GM19043 (cell line): Measurements from ENCODE around the gene SNAPC3.
"Not testable (repeated sequence)": the region's sequence is repeated elsewhere in the genome, so short reads cannot be mapped to it uniquely, and the experiment has no call there.

Experiments
- ATAC-seq: cut with Tn5 transposase; IDR thresholded peaks from one replicate; pipeline ENCODE4 v1.9.1; 2021; ENCODE audit warnings: low read depth; ENCODE audit not compliant: unreplicated experiment

SNAPC3 gene

GRCh38 chr9:15422372-15423230, at the start of gene SNAPC3:
TSS of gene SNAPC3 (plus strand) at chr9:15422876. CDS start at chr9:15422880, 4 bp downstream.
- peak; percentile 92 for ATAC-seq

- no peak for ATAC-seq
Observed at GRCh38 chr9:15373881-15374280, 48.8 kb upstream of the SNAPC3 start.

GRCh38 chr9:15374310-15374709, 48.4 kb upstream of the SNAPC3 start:
- ATAC-seq: no peak

- ATAC-seq: no peak
Observed at GRCh38 chr9:15374825-15375224, 47.9 kb upstream of the SNAPC3 start.

- ATAC-seq: no peak
Observed at GRCh38 chr9:15377625-15378540, 44.8 kb upstream of the SNAPC3 start.

GRCh38 chr9:15379317-15379716, 43.4 kb upstream of the SNAPC3 start:
- not testable (repeated sequence) for ATAC-seq

- not testable (repeated sequence) for ATAC-seq
Observed at GRCh38 chr9:15379888-15380287, 42.8 kb upstream of the SNAPC3 start.

- ATAC-seq: no peak
Observed at GRCh38 chr9:15381491-15381890, 41.2 kb upstream of the SNAPC3 start.

- no peak for ATAC-seq
Observed at GRCh38 chr9:15386465-15386864, 36.2 kb upstream of the SNAPC3 start.

- no peak for ATAC-seq
Observed at GRCh38 chr9:15389173-15389572, 33.5 kb upstream of the SNAPC3 start.

GRCh38 chr9:15389631-15390030, 33.0 kb upstream of the SNAPC3 start:
- no peak for ATAC-seq

GRCh38 chr9:15390201-15390600, 32.5 kb upstream of the SNAPC3 start:
- ATAC-seq: no peak

GRCh38 chr9:15392363-15392762, 30.3 kb upstream of the SNAPC3 start:
- ATAC-seq: no peak

- ATAC-seq: no peak
Observed at GRCh38 chr9:15400281-15400941, 22.3 kb upstream of the SNAPC3 start.

- ATAC-seq: no peak
Observed at GRCh38 chr9:15401266-15401665, 21.4 kb upstream of the SNAPC3 start.

- ATAC-seq: no peak
Observed at GRCh38 chr9:15403155-15403554, 19.5 kb upstream of the SNAPC3 start.

GRCh38 chr9:15404171-15404570, 18.5 kb upstream of the SNAPC3 start:
- ATAC-seq: no peak

- ATAC-seq: no peak
Observed at GRCh38 chr9:15416880-15417279, 5.8 kb upstream of the SNAPC3 start.

GRCh38 chr9:15417626-15418025, 5.0 kb upstream of the SNAPC3 start:
- ATAC-seq: no peak

GRCh38 chr9:15420796-15421195, 1.9 kb upstream of the SNAPC3 start:
- no peak for ATAC-seq

- no peak for ATAC-seq
Observed at GRCh38 chr9:15421532-15421931, 1.1 kb upstream of the SNAPC3 start.
